Measurements from ENCODE around the gene CD46. TPM values are rescaled to one million over a fixed set of nuclear protein-coding genes. Genes with fewer than 3 reads are reported as not detected.
A peak's percentile ranks its signal among the peaks of the same experiment; 100 is the strongest.
"Not testable (repeated sequence)": the region's sequence is repeated elsewhere in the genome, so short reads cannot be mapped to it uniquely, and the experiment has no call there.

The CD46 gene
- total RNA-seq, 1 donor from 2014 or later = 116 TPM

- Mint-ChIP-seq H3K9me3 (ENCODE audit: unreplicated experiment) (no peaks in the 10 kb centered on the region), H3K4me1 (ENCODE audit: unreplicated experiment) (peaks cover 2% of the 10 kb centered on the region), H3K27me3 (ENCODE audit: unreplicated experiment) (peaks cover 1% of the 10 kb centered on the region), H3K4me3 (ENCODE audit: unreplicated experiment) (no peak overlapping the region), H3K36me3 (ENCODE audit: low read depth, unreplicated experiment) (peaks cover 43% of the 10 kb centered on the region), H3K27ac (ENCODE audit: unreplicated experiment) (no peak overlapping the region)
- no peak for DNase-seq (ENCODE audit: low spot score)
- no peak for TF ChIP-seq CTCF (IDR thresholded peaks at IDR 0.05; ENCODE audit: unreplicated experiment)
Measured at GRCh38 chr1:207763091-207763490, 11.2 kb downstream of the CD46 start.

- Mint-ChIP-seq H3K27ac (ENCODE audit: unreplicated experiment) (no peak overlapping the region), H3K4me1 (ENCODE audit: unreplicated experiment) (peaks cover 2% of the 10 kb centered on the region), H3K27me3 (ENCODE audit: unreplicated experiment) (peaks cover 1% of the 10 kb centered on the region), H3K4me3 (ENCODE audit: unreplicated experiment) (no peak overlapping the region), H3K36me3 (ENCODE audit: low read depth, unreplicated experiment) (peaks cover 45% of the 10 kb centered on the region), H3K9me3 (ENCODE audit: unreplicated experiment) (no peaks in the 10 kb centered on the region)
- TF ChIP-seq CTCF (IDR thresholded peaks at IDR 0.05; ENCODE audit: unreplicated experiment) = no peak
- no peak for DNase-seq (ENCODE audit: low spot score)
Measured at GRCh38 chr1:207763972-207764371, 12.1 kb downstream of the CD46 start.

GRCh38 chr1:207766569-207766968 lies 14.7 kb downstream of the CD46 start:
- Mint-ChIP-seq H3K9me3 (ENCODE audit: unreplicated experiment) (peaks cover 4% of the 10 kb centered on the region), H3K4me1 (ENCODE audit: unreplicated experiment) (peaks cover 2% of the 10 kb centered on the region), H3K4me3 (ENCODE audit: unreplicated experiment) (no peak overlapping the region), H3K27ac (ENCODE audit: unreplicated experiment) (no peak overlapping the region), H3K36me3 (ENCODE audit: low read depth, unreplicated experiment) (peaks cover 52% of the 10 kb centered on the region), H3K27me3 (ENCODE audit: unreplicated experiment) (peaks cover 5% of the 10 kb centered on the region)
- no peak for TF ChIP-seq CTCF (IDR thresholded peaks at IDR 0.05; ENCODE audit: unreplicated experiment)
- DNase-seq (ENCODE audit: low spot score) = no peak

GRCh38 chr1:207770514-207770913 lies 18.7 kb downstream of the CD46 start:
- H3K27me3 Mint-ChIP-seq (ENCODE audit: unreplicated experiment); H3K9me3 Mint-ChIP-seq (ENCODE audit: unreplicated experiment); DNase-seq (ENCODE audit: low spot score); H3K4me1 Mint-ChIP-seq (ENCODE audit: unreplicated experiment); H3K27ac Mint-ChIP-seq (ENCODE audit: unreplicated experiment); H3K4me3 Mint-ChIP-seq (ENCODE audit: unreplicated experiment): not testable (repeated sequence)
- peaks cover 51% of the 10 kb centered on the region for H3K36me3 Mint-ChIP-seq (ENCODE audit: low read depth, unreplicated experiment)

- Mint-ChIP-seq H3K4me1 (ENCODE audit: unreplicated experiment) (peaks cover 13% of the 10 kb centered on the region), H3K36me3 (ENCODE audit: low read depth, unreplicated experiment) (peaks cover 49% of the 10 kb centered on the region)
- H3K9me3 Mint-ChIP-seq (ENCODE audit: unreplicated experiment); H3K4me3 Mint-ChIP-seq (ENCODE audit: unreplicated experiment); H3K27ac Mint-ChIP-seq (ENCODE audit: unreplicated experiment); DNase-seq (ENCODE audit: low spot score); H3K27me3 Mint-ChIP-seq (ENCODE audit: unreplicated experiment): not testable (repeated sequence)
Measured at GRCh38 chr1:207776045-207776444, 24.2 kb downstream of the CD46 start.

GRCh38 chr1:207777412-207777811 lies 25.6 kb downstream of the CD46 start:
- peaks cover 13% of the 10 kb centered on the region for H3K4me1 Mint-ChIP-seq (ENCODE audit: unreplicated experiment)
- H3K9me3 Mint-ChIP-seq (ENCODE audit: unreplicated experiment); H3K27me3 Mint-ChIP-seq (ENCODE audit: unreplicated experiment); H3K27ac Mint-ChIP-seq (ENCODE audit: unreplicated experiment); DNase-seq (ENCODE audit: low spot score): not testable (repeated sequence)
- H3K4me3 Mint-ChIP-seq (ENCODE audit: unreplicated experiment) = peak overlapping the region; percentile 43
- H3K36me3 Mint-ChIP-seq (ENCODE audit: low read depth, unreplicated experiment) = peaks cover 35% of the 10 kb centered on the region

Measured in endothelial cell (in vitro differentiated cells).